DMS53 (cell line): Measurements from ENCODE around the gene SCP2.
A peak's percentile ranks its signal among the peaks of the same experiment; 100 is the strongest.
"Not testable (repeated sequence)": the region's sequence is repeated elsewhere in the genome, so short reads cannot be mapped to it uniquely, and the experiment has no call there.

ENCODE experiments used
- DNase-seq: peaks from one replicate; lab custom pipeline; 2025; lab: John Stamatoyannopoulos, UW

SCP2 gene

DNA sequence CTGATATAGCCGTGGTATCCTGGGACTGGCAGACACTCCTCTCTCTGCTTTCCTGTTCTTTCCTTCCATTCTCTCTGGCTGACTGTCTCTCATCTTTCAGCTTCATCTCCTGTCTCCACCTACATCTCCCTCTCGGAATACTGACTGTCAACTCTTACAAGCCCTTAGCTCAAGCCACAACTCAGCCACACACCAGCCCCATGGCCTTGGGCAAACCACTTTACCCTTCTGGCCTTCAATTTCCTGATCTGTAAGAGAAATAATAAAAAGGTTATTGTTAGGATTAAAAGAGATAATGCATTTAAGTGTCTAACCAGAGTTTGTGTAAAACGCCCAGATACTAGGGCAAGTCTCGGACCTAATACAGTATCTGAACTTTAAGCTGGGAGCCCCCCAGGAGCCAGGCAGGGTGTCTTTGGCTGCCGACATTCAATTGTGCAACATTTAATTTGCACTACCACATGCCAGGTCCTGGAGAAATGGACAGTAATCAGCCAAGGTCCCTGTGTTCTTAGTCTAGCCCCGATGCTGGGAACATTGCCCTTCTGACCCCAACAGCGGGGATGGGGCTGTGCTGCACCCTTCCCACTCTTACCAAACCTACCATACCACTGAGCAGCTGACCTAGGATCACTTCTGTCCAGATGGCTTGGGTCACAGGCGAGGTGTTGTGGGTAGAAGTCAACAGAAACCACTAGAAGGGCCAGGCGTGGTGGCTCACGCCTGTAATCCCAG, 10.7 kb upstream of the SCP2 start:
- no peak for DNase-seq

DNA sequence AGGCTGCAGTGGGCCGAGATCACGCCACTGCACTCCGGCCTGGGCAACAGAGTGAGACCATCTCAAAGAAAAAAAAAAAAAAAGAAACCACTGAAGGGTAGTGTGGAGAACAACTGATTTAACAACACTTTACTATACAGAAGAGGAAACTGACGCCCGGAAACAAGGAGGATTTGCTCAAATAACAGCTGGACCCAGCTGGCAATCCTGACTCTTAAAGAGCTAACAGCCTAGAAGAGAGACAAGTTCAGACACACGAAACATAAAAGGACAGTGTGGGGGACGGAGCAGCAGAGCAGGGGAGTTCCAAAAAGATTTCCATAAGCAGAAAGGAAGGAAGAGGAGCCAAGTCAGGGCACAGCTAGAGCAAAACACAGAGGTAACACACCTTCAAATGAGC, 9.9 kb upstream of the SCP2 start:
- DNase-seq: no peak

DNA sequence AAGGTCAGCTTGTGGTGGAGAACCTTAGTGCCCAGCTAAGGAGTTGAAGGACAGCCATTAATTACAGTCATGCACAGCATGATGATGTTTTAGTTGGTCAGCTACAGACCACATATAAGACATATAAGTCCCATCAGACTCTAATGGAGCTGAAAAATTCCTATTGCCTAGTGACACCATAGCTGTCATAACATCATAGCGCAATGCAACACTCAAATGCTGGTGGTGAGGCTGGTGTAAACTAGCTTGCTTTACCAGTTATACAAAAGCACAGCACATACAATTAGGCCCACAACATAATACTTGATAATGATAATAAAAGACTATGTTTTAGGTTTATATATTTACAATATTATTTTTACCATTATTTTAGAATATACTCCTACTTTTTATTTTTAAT, 9.5 kb upstream of the SCP2 start:
- no peak for DNase-seq

DNA sequence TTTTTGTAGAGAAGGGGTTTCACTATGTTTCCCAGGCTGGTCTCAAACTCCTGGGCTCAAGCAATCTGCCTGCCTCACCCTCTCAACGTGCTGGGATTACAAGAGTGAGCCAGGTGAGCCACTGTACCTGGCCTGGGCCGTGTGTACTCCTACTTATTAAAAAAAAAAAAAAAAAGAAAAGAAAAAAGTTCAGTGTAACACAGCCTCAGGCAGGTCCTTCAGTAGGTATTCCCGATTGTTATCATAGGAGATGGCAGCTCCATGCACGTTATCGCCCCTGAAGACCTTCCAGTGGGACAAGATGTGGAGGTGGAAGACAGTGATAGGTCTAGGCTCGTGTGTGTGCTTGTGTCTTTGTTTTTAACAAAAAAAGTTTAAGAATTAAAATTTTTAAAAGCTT, 8.9 kb upstream of the SCP2 start:
- no peak for DNase-seq

DNA sequence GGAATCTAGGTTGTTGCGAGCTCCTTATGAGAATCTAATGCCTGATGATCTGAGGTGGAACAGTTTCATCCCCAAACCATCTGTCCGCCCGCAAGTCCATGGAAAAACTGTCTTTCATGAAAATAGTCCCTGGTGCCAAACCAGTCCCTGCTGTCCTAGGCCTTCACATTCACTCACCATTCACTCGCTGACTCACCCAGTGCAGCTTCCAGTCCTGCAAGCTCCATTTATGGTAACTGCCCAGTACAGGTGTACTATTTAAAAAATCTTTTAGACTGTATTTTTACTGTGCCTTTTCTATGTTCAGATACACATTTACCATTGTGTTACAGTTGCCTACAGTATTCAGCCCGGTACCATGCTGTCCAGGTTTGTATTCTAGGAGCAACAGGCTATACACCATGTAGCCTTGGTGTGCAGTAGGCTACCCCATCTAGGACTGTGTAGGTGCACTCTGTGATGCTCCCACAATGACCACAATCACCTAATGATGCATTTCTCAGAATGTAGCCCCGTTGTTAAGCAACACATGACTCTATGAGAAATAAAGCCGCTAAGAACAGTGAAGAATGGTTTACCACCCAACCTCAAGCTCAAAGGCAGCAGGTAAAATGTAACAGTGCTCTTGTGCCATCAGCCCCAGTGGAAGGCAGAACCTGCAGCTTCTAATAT, 7.9 kb upstream of the SCP2 start:
- DNase-seq: peak; percentile 25

DNA sequence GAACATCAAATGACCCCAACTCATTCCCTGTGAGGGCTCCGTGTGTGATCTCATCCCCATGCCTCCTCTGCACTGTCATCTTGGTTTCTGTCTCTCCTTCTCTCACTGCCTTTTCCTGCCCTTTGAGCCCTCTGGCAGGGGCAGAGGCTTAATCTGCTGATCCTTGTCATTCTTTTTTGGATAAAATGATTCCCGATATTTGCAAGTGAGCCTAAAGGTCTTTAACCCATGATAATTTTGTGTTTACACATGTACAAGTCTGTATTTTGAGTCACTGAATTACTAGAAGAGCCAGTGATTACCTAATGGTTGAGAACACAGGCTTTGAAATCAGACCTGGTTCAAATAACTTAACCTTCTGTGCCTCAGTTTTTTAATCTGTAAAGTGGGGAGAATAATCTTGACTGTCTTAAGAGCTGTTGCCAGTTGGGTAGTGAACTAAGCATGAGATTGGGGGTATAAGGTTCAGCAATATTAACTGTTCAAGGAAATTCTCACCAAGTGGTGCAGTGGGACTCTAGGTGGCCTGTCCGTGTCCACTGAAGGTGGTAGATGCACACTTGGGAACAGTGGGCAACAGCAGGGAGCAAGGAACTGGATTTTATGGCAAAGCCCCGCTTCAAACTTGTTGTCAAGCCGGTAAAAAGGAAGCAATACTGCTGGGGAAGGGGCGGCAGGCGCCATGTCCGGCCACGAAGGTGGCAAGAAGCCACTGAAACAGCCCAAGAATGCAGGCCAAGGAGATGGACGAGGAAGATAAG, 7.2 kb upstream of the SCP2 start:
- DNase-seq: no peak

DNA sequence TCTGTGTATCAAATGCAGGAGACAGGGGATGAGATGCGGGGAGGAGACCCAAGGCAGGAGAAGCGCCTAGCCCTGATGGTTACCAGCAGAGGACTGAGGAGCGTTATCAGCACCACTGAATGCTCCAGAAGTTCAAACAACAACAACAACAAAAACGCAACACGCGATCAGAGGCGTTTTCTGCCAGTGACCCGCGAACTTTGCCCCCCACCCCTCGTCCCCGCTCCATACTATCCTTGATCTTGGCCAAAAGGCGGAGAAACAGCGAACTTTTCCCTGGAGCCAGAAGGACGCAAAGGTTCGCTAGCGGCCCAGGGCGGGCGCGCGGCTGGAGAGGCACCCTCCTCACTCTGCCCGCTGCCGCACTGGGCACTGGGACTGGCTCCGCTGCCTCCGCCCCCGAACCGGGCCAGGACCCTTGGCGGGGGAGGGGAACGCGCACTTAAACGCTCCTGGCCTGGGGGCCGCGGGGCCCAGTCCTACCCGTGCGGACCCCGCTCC, 6.2 kb upstream of the SCP2 start:
- peak; percentile 67 for DNase-seq

DNA sequence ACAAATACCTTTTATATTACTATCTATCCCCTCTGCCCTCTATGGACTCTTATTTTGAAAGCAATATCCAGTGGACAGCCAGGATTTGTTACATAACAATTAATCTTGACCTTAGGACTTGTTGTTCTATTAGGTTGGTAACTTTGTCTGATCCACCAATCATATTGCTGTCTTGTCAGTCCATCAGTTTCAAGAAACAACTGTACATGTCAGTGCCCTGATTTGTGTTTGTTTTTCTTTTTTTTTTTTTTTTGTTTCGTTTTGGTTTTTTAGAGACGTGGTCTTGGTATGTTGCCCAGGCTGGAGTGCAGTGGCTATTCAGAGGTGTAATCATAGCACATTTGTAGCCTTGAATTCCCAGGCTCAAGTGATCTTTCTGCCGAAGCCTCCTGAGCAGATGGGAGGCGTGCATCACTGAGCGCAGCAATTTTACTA, 1.5 kb upstream of the SCP2 start:
- no peak for DNase-seq

DNA sequence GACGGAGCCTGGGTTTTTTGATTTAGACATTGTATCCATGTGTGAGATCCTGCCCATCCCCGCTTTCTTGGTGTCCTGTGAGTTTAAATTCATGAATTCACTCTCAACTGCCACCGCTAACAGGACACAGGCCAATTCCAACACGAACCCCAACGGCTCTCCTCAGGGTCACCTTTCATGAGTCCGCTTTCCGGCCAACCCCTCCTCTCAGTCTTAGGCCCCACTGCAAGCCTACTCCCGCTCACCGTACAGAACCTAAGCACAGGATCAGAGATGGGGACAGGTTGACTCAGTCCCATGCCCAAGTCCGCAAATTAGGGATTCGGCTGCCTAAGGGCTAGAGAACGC, 238 bp upstream of the SCP2 start:
- no peak for DNase-seq

DNA sequence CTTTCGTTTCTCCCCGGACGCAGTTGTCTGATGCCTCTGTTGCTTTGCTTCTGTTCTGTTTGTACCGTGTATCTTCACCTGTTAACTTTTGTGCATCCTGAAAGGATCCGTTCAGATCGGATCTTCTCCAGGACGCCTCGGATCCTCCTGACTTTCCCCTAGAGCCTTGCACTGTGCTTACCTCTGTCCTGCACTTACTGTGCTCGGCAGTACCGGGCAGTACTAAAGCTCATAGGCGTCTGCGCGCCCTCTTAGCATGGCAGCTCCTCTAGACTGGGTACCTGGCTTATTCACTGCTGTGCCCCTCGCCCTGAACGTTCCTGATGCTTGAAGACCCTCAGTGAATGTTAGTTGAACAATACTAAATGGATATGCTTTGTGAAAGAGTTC, 934 bp downstream of the SCP2 start:
- DNase-seq: no peak

DNA sequence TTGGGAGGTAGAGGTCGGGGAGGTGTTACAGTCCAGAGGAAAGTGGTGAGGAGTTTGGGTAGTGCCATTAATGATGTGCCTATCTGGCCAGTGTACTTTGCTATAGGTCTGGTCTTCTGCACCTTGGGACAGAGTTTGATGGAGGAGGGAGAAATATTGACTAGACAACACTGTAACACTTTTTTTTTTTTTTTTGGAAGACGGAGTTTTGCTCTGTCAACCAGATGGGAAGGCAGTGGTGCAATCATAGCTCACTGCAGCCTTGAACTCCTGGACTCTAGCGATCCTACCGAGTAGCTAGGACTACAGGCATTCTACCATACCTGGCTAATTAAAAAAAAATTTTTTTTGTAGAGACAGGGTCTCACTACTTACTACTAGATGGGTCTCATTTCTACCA, 1.9 kb downstream of the SCP2 start:
- DNase-seq: no peak

DNA sequence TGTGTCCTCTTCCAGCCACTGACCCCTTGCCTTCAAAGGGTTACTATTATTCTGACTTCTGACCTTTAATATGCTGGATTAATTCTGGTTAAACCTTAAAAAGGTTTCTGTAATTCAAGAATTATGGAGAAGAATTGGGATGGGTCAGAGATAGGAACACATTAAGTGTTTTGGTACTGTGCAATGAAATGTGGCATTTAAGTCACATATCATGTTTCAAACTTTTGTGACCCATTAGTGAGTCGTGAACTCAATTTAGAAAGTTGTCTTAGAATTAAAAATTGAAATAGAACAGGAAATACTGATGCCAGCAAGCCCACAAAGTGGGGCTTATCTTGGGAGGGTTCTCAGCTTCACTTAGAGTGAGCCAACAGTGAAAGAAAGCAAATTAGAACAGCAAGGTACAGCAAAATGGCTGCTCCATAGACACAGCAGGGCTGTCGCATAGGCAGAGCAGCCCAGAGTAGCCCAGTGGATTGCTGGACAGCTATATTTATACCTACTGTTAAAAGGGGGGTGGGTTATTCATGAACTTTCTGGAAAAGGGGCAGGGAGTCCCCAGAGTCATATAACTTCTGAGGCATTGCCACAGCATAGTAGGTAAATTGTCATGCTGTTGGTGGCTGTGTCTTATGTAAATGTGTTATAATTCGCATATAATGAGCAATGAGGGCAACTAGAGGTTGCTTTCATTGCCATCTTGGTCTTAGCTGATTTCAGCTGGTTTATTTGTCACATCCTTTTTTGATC, 10.5 kb downstream of the SCP2 start:
- no peak for DNase-seq

DNA sequence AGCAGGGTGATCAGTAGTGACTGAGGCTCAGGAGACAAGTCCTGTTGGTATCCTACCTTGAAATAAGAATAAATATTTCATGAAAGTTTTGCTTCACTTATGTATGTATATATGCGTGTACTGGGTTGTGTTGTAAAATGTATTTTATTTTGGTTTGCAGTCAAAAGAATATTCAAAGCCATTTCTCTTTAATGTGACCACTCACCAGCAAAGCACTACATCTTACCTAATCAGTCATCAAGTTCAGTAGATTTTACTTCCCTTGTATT, 11.0 kb downstream of the SCP2 start:
- no peak for DNase-seq

DNA sequence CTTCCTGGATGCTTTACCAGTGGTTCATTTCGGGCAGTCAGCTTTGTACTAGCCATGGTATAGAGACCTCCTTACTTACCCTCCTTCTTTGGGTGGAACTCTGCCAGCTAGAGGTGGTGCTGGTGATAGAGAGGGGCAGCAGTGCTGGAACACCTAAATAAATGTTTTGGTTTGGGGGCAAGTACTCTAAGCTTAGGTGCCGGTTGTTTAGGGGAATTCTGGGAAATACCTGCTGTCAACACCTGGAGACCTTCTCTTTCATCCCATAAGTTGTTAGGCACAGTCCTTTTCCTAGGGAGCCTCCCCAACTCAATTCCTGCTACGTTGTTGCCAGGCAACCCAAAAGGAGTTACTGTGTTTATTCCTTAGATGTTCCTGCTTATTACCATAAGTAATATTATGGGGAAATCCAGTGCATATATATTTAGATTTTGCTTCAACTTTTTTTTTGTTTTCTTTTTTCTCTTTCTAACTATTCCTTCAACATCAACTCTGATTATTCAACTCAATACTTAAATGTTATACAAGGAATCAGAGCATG, 16.9 kb downstream of the SCP2 start:
- DNase-seq: no peak

DNA sequence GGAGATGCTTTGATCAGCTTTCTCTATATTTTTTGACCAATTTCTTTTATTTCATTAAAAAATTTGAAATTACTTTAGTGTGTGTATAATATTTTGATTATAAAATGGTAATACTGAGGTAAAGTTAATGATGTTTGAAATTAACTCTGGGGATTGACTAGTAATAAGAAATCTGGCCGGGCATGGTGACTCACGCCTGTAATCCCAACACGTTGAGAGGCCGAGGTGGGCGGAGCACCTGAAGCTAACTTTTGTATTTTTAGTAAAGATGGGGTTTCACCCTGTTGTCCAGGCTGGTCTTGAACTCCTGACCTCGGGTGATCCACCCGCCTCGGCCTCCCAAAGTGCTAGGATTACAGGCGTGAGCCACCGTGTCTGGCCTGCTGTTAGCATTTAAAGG, 17.5 kb downstream of the SCP2 start:
- DNase-seq: no peak

DNA sequence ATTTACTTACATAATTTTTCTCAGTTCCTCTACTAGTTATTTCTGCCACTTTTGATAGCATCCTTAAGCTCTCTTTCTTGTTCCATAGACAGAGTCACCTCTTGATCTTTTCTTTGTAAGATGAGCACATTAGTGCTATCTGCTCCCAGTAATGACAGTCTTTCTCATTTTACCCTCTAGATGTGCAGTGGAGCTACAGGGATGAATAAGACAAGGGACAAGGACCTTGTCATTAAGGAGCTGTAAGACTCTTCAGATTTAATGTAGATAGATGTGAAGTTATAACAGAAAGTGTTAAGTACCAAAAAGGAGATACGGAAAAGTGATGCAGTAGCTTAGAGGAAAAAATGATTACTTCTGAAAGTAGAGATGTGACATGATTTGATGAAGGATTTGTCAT, 20.4 kb downstream of the SCP2 start:
- no peak for DNase-seq

DNA sequence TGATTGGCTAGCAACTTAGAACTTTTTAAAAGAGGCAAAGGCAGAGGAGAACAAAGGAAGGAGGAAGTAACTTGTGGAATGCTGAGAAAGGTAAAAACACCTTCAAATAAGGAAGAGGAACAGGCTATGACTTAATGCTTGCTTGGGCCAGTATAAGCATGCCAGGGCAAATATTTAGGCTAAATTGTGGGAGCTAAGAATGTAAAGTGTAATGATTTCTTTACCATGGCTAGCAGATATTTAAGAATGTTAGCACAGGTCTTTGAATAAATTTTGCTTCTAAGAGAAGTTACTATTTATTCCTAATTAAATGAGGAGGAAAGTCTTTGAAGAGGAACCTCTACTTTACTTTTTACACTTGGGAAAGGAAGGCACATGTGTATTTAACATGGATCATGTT, 22.5 kb downstream of the SCP2 start:
- not testable (repeated sequence) for DNase-seq

DNA sequence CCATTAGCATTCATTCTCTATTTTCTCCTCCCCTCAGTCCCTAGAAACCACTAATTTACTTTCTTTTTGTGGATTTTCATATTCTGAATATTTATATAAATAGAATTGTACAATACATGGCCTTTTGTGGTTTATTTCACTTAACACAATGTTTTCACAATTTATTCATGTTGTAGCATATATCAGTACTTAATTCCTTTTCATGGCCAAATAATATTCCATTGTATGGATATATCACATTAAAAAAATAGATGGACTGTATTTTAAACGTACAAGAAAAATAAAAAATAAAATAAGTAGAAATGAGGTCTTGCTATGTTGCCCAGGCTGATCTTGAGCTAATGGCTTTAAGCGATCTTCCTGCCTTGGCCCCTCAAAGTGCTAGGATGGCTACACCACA, 25.0 kb downstream of the SCP2 start:
- DNase-seq: no peak

DNA sequence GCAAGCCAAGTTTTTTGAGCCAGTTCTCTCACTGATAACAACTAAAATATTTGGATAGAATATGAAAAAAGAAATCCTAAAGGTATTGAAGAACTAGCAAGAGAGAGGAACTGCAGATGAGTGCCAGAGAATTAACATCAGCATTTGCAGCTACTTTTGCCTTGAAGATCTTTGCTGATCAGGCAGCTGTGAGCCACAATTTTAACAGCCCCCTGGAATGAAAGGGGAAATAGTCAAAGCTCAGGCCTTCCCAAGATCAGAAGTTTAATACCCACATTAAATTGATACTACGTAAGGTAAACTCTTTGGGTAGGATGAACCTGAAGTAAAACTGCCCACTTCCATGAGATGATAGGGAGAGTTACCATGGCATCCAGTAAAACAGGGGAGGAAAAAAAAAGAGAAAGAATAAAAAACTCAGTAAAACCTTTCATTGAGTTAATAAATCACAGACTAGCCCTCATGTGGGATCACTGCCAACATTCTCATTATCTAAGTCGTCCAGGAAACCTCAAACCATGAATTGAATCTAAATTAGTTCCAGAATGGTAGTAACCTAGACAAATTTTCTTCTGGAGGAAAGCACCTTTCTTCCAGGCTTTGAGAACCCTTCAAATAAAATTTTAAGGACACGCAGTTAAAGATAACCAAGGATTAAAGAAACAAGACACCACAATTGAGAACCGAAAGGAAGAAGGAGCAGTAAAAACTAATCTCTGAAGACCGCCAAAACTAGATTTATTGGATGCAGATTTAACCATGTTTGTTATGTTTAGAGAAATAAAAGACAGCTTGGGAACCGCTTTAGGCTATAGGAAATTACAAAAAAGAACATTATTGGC, 28.3 kb downstream of the SCP2 start:
- DNase-seq: peak; percentile 59

DNA sequence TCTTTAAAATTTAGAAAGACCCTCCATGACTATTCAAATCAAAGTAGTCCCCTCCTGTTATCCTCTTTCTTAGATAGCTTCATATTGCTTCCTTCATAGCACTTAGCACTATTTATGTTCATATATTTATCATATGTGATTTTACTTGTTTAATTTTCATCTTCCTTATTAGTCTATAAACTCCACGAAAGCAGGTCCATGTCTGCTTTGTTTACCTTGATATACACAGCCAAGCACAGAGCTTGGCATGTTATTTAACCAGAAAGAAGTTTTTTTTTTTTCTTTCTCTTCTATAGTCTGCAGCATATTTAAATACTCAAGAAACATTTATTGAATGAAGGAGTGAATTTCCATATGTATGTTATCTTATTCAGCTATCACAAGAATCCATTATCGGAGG, 36.0 kb downstream of the SCP2 start:
- no peak for DNase-seq

DNA sequence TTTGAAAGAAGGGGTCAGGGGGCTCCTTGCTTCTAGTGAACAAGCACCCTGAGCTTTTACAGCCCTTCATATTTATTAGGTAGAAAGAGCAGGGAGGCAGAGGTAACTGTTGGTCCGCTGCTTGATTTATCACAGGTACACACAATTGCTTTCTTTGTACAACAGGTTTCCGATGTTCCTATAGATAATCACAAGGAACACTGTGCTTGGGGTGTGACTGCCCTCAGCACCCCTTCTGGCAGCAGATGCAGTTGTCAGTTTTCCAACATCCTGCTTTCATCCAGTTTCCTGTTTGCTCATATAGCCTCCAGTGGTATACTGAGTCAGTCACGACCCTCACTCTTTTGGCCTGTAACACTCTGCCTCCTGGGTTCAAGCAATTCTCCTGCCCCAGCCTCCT, 40.6 kb downstream of the SCP2 start:
- DNase-seq: no peak
